Measurements from ENCODE around the gene PTP4A1.

PTP4A1 gene

DNA sequence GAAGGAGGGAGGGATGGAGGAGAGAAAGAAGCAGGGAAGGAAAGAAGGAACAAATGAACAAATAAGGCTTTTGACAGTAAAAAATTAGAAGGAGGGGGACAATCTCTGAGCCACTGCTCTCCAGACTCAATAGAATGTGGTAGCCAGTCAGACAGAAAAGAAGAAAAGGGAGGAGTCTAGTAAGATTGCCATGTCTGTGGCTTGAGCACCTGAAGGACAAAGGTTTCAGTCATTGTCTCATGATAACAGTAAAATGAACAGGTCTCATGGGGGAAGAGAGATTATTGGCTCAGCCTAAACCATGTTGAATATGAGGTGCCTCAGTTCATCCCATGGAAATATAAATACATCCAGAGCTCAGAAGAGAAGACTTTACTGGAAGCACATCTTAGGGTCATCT is 14.0 kb upstream of the PTP4A1 start:
- no peak for DNase-seq

- DNase-seq, result no peak
Measured at GRCh38 chr6:63560801-63561287, 11.4 kb upstream of the PTP4A1 start.

GRCh38 chr6:63561288-63561687 is 11.0 kb upstream of the PTP4A1 start:
- no peak for DNase-seq

- DNase-seq, result no peak
Measured at GRCh38 chr6:63563235-63563634, 9.0 kb upstream of the PTP4A1 start.

GRCh38 chr6:63565058-63565726 is 7.1 kb upstream of the PTP4A1 start:
- DNase-seq, result no peak

DNA sequence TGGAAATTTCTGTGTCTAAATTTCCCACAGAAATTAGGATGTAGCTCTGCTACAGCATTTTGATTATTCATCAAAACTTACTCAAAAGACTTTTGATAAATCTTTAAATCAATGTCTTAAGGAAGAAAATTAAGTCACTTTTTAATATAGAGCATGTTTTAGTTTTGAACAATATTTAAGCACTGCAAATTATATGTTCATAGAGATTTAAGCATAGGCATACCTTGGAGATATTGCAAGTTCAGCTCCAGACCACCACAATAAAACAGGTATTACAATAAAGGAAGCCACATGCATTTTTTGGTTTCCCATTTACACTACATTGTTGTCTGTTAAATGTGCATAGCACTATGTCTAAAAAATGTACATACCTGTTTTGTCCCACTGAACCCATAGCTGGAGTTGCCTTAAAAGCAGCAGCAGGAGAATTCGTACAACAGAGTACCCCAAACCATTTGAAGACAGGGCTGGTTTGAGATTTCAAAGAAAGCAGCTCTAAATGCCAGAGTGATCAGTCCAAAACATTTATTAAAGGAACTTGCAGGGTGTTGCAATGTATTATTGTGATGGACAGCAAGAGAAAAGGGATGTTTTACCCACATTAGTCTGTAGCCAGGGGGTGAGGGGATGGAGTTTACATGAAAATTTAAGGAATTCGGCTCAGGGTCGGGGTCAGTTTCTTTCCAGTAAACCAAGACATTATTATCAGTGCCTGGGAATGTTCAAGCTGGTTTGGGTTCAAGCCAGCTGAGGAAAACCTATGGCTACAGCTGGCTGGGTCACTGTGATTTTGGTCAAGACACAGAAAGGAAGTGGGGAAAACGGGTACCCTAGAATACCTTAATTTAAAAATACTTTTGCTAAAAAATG is 6.3 kb upstream of the PTP4A1 start:
- DNase-seq, result no peak

DNA sequence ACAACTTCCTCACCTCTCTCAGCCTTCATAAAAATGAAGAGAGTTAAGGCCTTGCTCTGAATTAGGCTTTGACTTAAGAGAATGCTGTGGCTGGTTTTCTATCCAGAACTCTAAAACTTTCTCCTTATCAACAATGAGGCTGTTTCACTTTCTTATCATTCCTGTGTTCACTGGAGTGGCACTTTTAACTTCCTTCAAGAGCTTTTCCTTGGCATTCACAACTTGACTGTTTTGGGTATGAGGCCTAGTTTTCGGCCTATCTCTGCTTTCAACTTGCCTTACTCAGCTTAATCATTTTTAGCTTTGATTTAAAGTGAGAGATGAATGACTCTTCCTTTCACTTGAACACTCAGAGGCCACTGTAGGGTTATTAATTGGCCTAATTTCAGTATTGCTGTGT is 4.3 kb upstream of the PTP4A1 start:
- DNase-seq, result no peak

DNA sequence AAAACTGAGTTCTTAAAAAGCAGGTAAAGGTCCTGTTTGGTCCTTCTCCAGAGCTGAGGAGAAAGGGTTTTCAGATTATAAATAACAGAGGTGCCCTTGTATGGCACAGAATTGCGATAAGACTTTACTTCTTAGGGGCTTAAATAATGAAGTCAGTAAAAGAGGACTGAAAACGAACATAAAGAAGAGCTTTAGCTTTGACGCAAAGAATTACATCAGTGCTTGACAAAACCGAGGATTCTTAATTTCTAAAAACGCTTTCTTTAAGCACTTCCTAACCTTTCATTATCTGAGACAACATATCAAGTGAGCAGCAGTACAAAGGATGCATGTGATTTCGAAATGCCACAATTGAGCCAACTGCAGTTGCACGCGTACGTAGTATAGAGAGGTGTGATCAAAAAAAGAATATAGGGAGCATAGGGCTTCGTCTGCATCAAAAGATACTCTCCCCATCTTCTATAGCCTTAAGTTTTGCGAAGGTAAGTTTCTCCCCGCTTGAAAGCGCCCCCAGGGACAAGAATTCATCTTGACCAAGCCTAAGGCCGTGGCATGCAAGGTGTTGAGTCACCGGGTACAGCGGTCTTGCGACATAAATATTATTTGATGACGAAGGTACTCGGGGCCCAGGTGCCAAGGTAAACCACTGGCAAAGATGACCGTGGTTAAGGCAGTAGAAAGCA is 778 bp upstream of the PTP4A1 start:
- DNase-seq, result peak; percentile 51

GRCh38 chr6:63572747-63573075 is 431 bp downstream of the PTP4A1 start:
- no peak for DNase-seq

DNA sequence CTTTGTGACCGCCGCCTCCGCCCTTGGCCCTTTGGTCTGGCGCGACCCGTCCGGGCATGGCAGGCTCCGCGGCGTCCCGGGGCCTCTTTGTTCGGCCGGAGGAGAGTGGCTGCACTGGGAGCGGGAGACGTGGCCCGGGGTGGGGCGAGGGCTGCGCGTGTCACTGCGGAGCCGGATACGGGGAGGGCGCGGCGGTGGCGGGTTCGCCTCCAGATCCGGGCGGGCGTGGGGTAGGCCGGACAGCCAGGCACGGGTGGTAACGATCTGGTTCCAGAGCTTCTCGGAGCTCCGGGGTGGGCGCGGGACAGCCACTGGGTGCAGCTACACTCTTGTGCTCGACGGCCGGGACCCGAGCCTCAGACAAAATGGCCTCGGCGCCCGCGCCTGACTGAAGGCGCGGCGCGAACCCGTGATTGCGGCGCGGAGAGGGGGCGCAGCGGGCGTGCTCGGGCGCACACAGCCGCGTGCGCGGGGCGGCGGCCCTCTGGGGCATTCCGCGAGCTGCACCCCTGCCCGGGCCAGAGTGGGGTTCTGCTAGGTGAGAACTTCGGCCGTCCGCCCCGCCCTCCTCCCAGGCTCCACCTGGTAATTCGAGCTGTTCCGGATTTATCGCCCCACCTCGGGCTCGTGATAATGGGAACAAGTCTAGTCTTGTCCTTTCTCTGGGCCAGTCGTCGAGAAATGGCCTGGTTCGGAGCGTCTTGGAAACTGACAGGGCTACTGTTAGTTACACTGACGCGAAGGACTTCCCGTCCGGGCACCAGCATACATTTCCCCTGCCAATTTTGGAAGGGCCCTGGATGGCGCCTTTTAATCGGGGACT is 1.0 kb downstream of the PTP4A1 start:
- peak; percentile 75 for DNase-seq

- peak; percentile 67 for DNase-seq
Measured at GRCh38 chr6:63573899-63574553, 1.7 kb downstream of the PTP4A1 start.

DNA sequence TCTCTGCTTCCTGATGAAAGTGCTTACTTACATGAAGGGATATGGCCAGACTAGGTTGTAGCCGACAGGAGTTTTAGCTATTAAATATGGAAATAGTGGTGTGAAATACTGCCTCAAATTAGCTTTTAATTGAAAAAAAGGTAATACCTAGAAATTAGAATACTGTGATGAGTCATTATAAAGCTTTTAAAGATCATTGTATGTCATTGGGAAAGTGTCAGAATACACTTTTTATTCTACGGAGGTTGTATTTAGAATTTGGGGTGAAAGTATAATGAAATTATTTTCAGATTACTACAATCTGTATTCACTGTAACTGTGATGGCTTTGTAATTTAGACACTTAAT is 2.2 kb downstream of the PTP4A1 start:
- no peak for DNase-seq

GRCh38 chr6:63576147-63576772 is 4.0 kb downstream of the PTP4A1 start:
- DNase-seq, result no peak

- DNase-seq, result no peak
Measured at GRCh38 chr6:63576985-63577712, 4.9 kb downstream of the PTP4A1 start.

DNA sequence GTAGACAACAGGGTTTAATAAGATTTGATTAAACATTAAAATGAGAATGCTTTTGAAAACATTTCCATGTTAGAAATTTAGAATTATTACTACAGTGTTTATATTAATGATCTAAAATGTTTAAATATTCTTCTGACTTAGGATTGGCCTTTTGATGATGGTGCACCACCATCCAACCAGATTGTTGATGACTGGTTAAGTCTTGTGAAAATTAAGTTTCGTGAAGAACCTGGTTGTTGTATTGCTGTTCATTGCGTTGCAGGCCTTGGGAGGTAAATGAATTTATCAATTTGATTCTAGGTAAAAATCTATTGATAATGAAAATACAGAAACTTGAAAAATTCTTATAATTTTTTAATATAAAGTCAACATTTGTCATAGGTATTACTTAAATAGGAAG is 6.5 kb downstream of the PTP4A1 start:
- no peak for DNase-seq

GRCh38 chr6:63579937-63580703 is 7.8 kb downstream of the PTP4A1 start:
- DNase-seq, result no peak

DNA sequence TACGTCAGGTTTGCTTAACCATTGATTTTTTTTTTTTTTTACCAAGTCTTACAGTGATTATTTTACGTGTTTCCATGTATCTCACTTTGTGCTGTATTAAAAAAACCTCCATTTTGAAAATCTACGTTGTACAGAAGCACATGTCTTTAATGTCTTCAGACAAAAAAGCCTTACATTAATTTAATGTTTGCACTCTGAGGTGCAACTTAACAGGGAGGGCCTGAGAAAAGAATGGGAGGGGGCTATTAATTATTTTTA is 8.4 kb downstream of the PTP4A1 start:
- DNase-seq, result no peak

- DNase-seq, result no peak
Measured at GRCh38 chr6:63581355-63582013, 9.2 kb downstream of the PTP4A1 start.

- DNase-seq, result no peak
Measured at GRCh38 chr6:63582579-63583231, 10.4 kb downstream of the PTP4A1 start.

GRCh38 chr6:63584125-63584514 is 11.8 kb downstream of the PTP4A1 start:
- DNase-seq, result no peak
